Kidney epithelial cell (primary cell): ENCODE data around the gene PPARGC1A. TPM values are rescaled to one million over a fixed set of nuclear protein-coding genes. Genes with fewer than 3 reads are reported as not detected.

ENCODE experiments used
- DNase-seq: peaks from one replicate; pipeline ENCODE4 v3.0.0-alpha.2; 2010; ENCODE audit warnings: low read depth
- H3K27me3 ChIP-seq: 2 replicates; pipeline ENCODE4 v1.6.0; 2011; ENCODE audit warnings: low read length; ENCODE audit not compliant: control insufficient read depth, insufficient read depth
- H3K36me3 ChIP-seq: 2 replicates; pipeline ENCODE4 v1.5.1; 2011; ENCODE audit warnings: low read length; ENCODE audit not compliant: control insufficient read depth, insufficient read depth
- H3K4me3 ChIP-seq: 2 replicates; pipeline ENCODE4 v1.5.1; 2011; ENCODE audit warnings: low read depth, mild to moderate bottlenecking, control low read depth, low read length
- total RNA-seq: library from RNA; depleted of rRNA; stranded (reverse); fragments of >200 nt; gene quantifications from 2 replicates; pipeline ENCODE4 v1.2.3, GENCODE V29; 2015
- TF ChIP-seq, protein P1 (sequence below): IDR thresholded peaks from 2 replicates; pipeline ENCODE4 v1.5.1; 2011; ENCODE audit warnings: mild to moderate bottlenecking, moderate library complexity, low read length, control low read depth, inconsistent platforms; ENCODE audit not compliant: insufficient read depth, poor library complexity, severe bottlenecking

PPARGC1A gene
- total RNA-seq, 1 donor from 2014 or later, result 3.3 TPM

DNA sequence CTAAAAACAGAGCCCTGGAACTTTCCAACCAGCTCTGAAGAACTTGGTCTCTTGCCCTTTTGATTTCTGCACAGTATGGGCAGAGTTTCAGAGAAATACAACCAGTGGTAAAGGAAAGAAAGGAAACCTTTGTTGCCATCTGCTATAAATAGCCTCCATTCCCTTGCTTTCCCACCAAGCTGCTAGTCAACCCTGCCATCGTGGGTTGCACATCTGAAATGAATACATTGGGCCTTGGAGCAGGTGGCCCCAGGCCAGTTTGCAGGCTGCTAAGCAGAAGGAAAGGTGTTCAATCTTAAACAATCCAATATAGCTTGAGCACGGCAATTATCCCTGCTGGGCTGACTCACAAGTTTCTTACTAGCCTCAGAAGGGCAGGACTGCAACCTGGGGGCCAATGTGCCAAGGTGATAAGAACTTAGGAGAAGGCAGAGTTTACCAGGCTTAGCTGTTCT is 142.5 kb downstream of the PPARGC1A start:
- H3K27me3 ChIP-seq, result no peaks in the 10 kb centered on the region
- H3K4me3 ChIP-seq, result no peak overlapping the region
- DNase-seq, result no peak
- no peaks in the 10 kb centered on the region for H3K36me3 ChIP-seq
- TF ChIP-seq, protein P1, sequence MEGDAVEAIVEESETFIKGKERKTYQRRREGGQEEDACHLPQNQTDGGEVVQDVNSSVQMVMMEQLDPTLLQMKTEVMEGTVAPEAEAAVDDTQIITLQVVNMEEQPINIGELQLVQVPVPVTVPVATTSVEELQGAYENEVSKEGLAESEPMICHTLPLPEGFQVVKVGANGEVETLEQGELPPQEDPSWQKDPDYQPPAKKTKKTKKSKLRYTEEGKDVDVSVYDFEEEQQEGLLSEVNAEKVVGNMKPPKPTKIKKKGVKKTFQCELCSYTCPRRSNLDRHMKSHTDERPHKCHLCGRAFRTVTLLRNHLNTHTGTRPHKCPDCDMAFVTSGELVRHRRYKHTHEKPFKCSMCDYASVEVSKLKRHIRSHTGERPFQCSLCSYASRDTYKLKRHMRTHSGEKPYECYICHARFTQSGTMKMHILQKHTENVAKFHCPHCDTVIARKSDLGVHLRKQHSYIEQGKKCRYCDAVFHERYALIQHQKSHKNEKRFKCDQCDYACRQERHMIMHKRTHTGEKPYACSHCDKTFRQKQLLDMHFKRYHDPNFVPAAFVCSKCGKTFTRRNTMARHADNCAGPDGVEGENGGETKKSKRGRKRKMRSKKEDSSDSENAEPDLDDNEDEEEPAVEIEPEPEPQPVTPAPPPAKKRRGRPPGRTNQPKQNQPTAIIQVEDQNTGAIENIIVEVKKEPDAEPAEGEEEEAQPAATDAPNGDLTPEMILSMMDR, result no peak

DNA sequence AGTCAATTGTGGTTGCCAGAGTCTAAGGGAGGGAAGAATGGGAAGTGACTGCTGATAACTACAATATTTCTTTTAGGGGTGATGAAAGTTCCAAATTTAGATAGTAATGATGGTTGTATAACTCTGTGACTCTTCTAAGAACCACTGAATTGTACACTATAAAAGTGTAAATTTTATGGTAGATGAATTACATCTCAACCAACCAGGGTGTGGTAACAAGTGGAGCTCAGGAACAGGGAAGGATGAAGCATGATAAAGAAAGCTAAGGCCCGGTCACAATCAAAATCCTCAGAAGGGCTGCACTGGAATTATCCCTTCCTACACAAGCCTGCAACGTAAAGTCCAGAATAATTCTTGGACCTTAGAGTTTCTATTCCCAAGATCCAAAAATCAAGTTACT is 143.2 kb downstream of the PPARGC1A start:
- H3K4me3 ChIP-seq, result no peak overlapping the region
- DNase-seq, result no peak
- TF ChIP-seq, protein P1, result no peak
- H3K27me3 ChIP-seq, result no peaks in the 10 kb centered on the region
- H3K36me3 ChIP-seq, result no peaks in the 10 kb centered on the region

DNA sequence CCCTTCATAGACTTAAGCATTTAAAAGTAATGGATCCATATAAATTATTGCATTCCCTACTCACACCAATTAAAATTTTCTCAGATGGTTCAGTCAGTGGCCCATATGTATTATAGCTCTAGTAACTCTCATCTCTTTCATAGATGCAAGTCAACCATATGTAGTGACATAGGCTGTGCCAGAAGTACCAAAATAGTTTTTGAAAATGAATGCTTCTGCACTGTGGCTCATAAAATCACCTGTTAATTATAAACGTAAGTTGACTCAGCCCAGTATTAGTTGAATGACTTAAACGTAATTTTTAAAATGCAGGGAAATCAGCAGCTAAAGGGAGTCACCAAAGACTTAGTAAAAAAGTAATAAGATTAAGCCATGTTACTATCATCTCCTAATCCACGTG is 143.8 kb downstream of the PPARGC1A start:
- H3K27me3 ChIP-seq, result no peaks in the 10 kb centered on the region
- DNase-seq, result no peak
- TF ChIP-seq, protein P1, result no peak
- H3K4me3 ChIP-seq, result no peak overlapping the region
- H3K36me3 ChIP-seq, result no peaks in the 10 kb centered on the region

- H3K36me3 ChIP-seq, result no peaks in the 10 kb centered on the region
These were observed 144.5 kb downstream of the PPARGC1A start for GRCh38 chr4:23745377-23745776.

More at GRCh38 chr4:23745377-23745776, 144.5 kb downstream of the PPARGC1A start:
- no peak overlapping the region for H3K4me3 ChIP-seq
- DNase-seq, result no peak
- H3K27me3 ChIP-seq, result no peaks in the 10 kb centered on the region
- TF ChIP-seq, protein P1, result no peak
